Measurements from ENCODE around the gene CDADC1. TPM values are rescaled to one million over a fixed set of nuclear protein-coding genes. Genes with fewer than 3 reads are reported as not detected.
A peak's percentile ranks its signal among the peaks of the same experiment; 100 is the strongest.

Gene CDADC1
- total and polyA plus RNA-seq, 5 donors from 2014 or later, result 8.7 to 16.7 (median 10.9) TPM

- Mint-ChIP-seq H3K36me3 (peaks cover 37% of the 10 kb centered on the region), H3K27me3 (no peaks in the 10 kb centered on the region), H3K9me3 (no peaks in the 10 kb centered on the region), H3K4me1 (peaks cover 30 to 65% (median 46%) of the 10 kb centered on the region in 4 donors), H3K4me3 (peak overlapping the region in 3 of 4 donors; percentile 85 to 89 (median 88)), H3K27ac (peak overlapping the region; percentile 91 to 96 (median 96))
- H3K27me3 ChIP-seq (ENCODE audit: control insufficient read depth, insufficient read depth, low read length), result no peaks in the 10 kb centered on the region
- H3K36me3 ChIP-seq (ENCODE audit: control insufficient read depth, insufficient read depth, low read length), result peaks cover 44% of the 10 kb centered on the region
- DNase-seq (no peak), ATAC-seq (ENCODE audit: low read depth in 2 of 2) (no peak)
- H3K4me3 ChIP-seq (ENCODE audit: low read depth, low read length), result no peak overlapping the region
- H3K9me3 ChIP-seq (ENCODE audit: control insufficient read depth in 2 of 2, low read length in 2 of 2), result no peaks in the 10 kb centered on the region
- H3K27ac ChIP-seq (ENCODE audit: insufficient read depth, low read length, poor library complexity, severe bottlenecking), result no peak overlapping the region
- H3K4me1 ChIP-seq (ENCODE audit: control insufficient read depth, insufficient read depth, low read length, poor library complexity, severe bottlenecking), result peaks cover 32% of the 10 kb centered on the region
Observed at GRCh38 chr13:49256841-49257240, 9.1 kb downstream of the CDADC1 start.

- Histone ChIP-seq H3K4me1 (ENCODE audit: control insufficient read depth, insufficient read depth, low read length, poor library complexity, severe bottlenecking) (peaks cover 25% of the 10 kb centered on the region), H3K27me3 (ENCODE audit: control insufficient read depth, insufficient read depth, low read length) (no peaks in the 10 kb centered on the region), H3K4me3 (ENCODE audit: low read depth, low read length) (peak overlapping the region; percentile 96), H3K36me3 (ENCODE audit: control insufficient read depth, insufficient read depth, low read length) (peaks cover 44% of the 10 kb centered on the region), H3K27ac (ENCODE audit: insufficient read depth, low read length, poor library complexity, severe bottlenecking) (peak overlapping the region; percentile 66), H3K9me3 (ENCODE audit: control insufficient read depth in 2 of 2, low read length in 2 of 2) (no peaks in the 10 kb centered on the region)
- DNase-seq, result peak in 2 of 3 donors; percentile 36 to 60
- Mint-ChIP-seq H3K36me3 (peaks cover 39% of the 10 kb centered on the region), H3K4me3 (peak overlapping the region; percentile 85 to 89 (median 88)), H3K4me1 (peaks cover 21 to 55% (median 38%) of the 10 kb centered on the region in 4 donors), H3K27me3 (no peaks in the 10 kb centered on the region), H3K9me3 (no peaks in the 10 kb centered on the region), H3K27ac (peak overlapping the region; percentile 91 to 96 (median 96))
- peak; percentile 39 to 57 for ATAC-seq (ENCODE audit: low read depth in 2 of 2)
Observed at GRCh38 chr13:49258089-49258796, 10.5 kb downstream of the CDADC1 start.

- ATAC-seq (ENCODE audit: low read depth in 2 of 2) (no peak), DNase-seq (no peak)
- Mint-ChIP-seq H3K4me1 (peaks cover 15 to 47% (median 29%) of the 10 kb centered on the region in 4 donors), H3K27me3 (no peaks in the 10 kb centered on the region), H3K36me3 (peaks cover 43% of the 10 kb centered on the region), H3K27ac (peak overlapping the region in 2 of 3 donors; percentile 73 to 96), H3K4me3 (peak overlapping the region in 1 of 4 donors; percentile 43), H3K9me3 (no peaks in the 10 kb centered on the region)
- Histone ChIP-seq H3K9me3 (ENCODE audit: control insufficient read depth in 2 of 2, low read length in 2 of 2) (no peaks in the 10 kb centered on the region), H3K27me3 (ENCODE audit: control insufficient read depth, insufficient read depth, low read length) (no peaks in the 10 kb centered on the region), H3K36me3 (ENCODE audit: control insufficient read depth, insufficient read depth, low read length) (peaks cover 43% of the 10 kb centered on the region), H3K27ac (ENCODE audit: insufficient read depth, low read length, poor library complexity, severe bottlenecking) (no peak overlapping the region), H3K4me3 (ENCODE audit: low read depth, low read length) (no peak overlapping the region), H3K4me1 (ENCODE audit: control insufficient read depth, insufficient read depth, low read length, poor library complexity, severe bottlenecking) (peaks cover 13% of the 10 kb centered on the region)
Observed at GRCh38 chr13:49259586-49259985, 11.9 kb downstream of the CDADC1 start.

- Histone ChIP-seq H3K36me3 (ENCODE audit: control insufficient read depth, insufficient read depth, low read length) (peaks cover 28% of the 10 kb centered on the region), H3K4me1 (ENCODE audit: control insufficient read depth, insufficient read depth, low read length, poor library complexity, severe bottlenecking) (peaks cover 8% of the 10 kb centered on the region), H3K4me3 (ENCODE audit: low read depth, low read length) (no peak overlapping the region), H3K27me3 (ENCODE audit: control insufficient read depth, insufficient read depth, low read length) (no peaks in the 10 kb centered on the region), H3K9me3 (ENCODE audit: control insufficient read depth in 2 of 2, low read length in 2 of 2) (no peaks in the 10 kb centered on the region), H3K27ac (ENCODE audit: insufficient read depth, low read length, poor library complexity, severe bottlenecking) (no peak overlapping the region)
- no peaks in the 10 kb centered on the region for H3K9me3 Mint-ChIP-seq
- DNase-seq (no peak), ATAC-seq (ENCODE audit: low read depth in 2 of 2) (no peak)
- H3K4me1 Mint-ChIP-seq, result peaks cover 9 to 20% (median 16%) of the 10 kb centered on the region in 4 donors
- H3K4me3 Mint-ChIP-seq, result no peak overlapping the region
- peaks cover 32% of the 10 kb centered on the region for H3K36me3 Mint-ChIP-seq
- no peaks in the 10 kb centered on the region for H3K27me3 Mint-ChIP-seq
- H3K27ac Mint-ChIP-seq, result no peak overlapping the region
Observed at GRCh38 chr13:49262634-49263033, 14.9 kb downstream of the CDADC1 start.

- no peak overlapping the region for H3K4me3 ChIP-seq (ENCODE audit: low read depth, low read length)
- no peak overlapping the region for H3K27ac Mint-ChIP-seq
- DNase-seq (no peak), ATAC-seq (ENCODE audit: low read depth in 2 of 2) (no peak)
- peaks cover 30% of the 10 kb centered on the region for H3K36me3 Mint-ChIP-seq
- H3K4me1 ChIP-seq (ENCODE audit: control insufficient read depth, insufficient read depth, low read length, poor library complexity, severe bottlenecking), result no peaks in the 10 kb centered on the region
- H3K9me3 Mint-ChIP-seq, result no peaks in the 10 kb centered on the region
- H3K36me3 ChIP-seq (ENCODE audit: control insufficient read depth, insufficient read depth, low read length), result peaks cover 18% of the 10 kb centered on the region
- H3K27me3 Mint-ChIP-seq, result no peaks in the 10 kb centered on the region
- H3K9me3 ChIP-seq (ENCODE audit: control insufficient read depth in 2 of 2, low read length in 2 of 2), result no peaks in the 10 kb centered on the region
- H3K27ac ChIP-seq (ENCODE audit: insufficient read depth, low read length, poor library complexity, severe bottlenecking), result no peak overlapping the region
- H3K4me1 Mint-ChIP-seq, result peaks cover 0 to 12% (median 5%) of the 10 kb centered on the region in 4 donors
- no peak overlapping the region for H3K4me3 Mint-ChIP-seq
- H3K27me3 ChIP-seq (ENCODE audit: control insufficient read depth, insufficient read depth, low read length), result no peaks in the 10 kb centered on the region
Observed at GRCh38 chr13:49265822-49266221, 18.1 kb downstream of the CDADC1 start.

- H3K27me3 Mint-ChIP-seq, result no peaks in the 10 kb centered on the region
- no peaks in the 10 kb centered on the region for H3K9me3 ChIP-seq (ENCODE audit: control insufficient read depth in 2 of 2, low read length in 2 of 2)
- DNase-seq (no peak), ATAC-seq (ENCODE audit: low read depth in 2 of 2) (no peak)
- no peaks in the 10 kb centered on the region for H3K27me3 ChIP-seq (ENCODE audit: control insufficient read depth, insufficient read depth, low read length)
- no peak overlapping the region for H3K27ac Mint-ChIP-seq
- peaks cover 11% of the 10 kb centered on the region for H3K36me3 Mint-ChIP-seq
- no peak overlapping the region for H3K4me3 ChIP-seq (ENCODE audit: low read depth, low read length)
- H3K4me3 Mint-ChIP-seq, result no peak overlapping the region
- H3K4me1 Mint-ChIP-seq, result peaks cover 0 to 1% (median 0%) of the 10 kb centered on the region in 4 donors
- H3K27ac ChIP-seq (ENCODE audit: insufficient read depth, low read length, poor library complexity, severe bottlenecking), result no peak overlapping the region
- no peaks in the 10 kb centered on the region for H3K9me3 Mint-ChIP-seq
- peaks cover 11% of the 10 kb centered on the region for H3K36me3 ChIP-seq (ENCODE audit: control insufficient read depth, insufficient read depth, low read length)
- H3K4me1 ChIP-seq (ENCODE audit: control insufficient read depth, insufficient read depth, low read length, poor library complexity, severe bottlenecking), result no peaks in the 10 kb centered on the region
Observed at GRCh38 chr13:49271264-49271663, 23.5 kb downstream of the CDADC1 start.

- Mint-ChIP-seq H3K4me3 (no peak overlapping the region), H3K9me3 (no peaks in the 10 kb centered on the region), H3K27me3 (no peaks in the 10 kb centered on the region), H3K4me1 (peaks cover 0 to 1% (median 0%) of the 10 kb centered on the region in 4 donors), H3K27ac (no peak overlapping the region), H3K36me3 (peaks cover 10% of the 10 kb centered on the region)
- DNase-seq, result no peak
- Histone ChIP-seq H3K9me3 (ENCODE audit: control insufficient read depth in 2 of 2, low read length in 2 of 2) (no peaks in the 10 kb centered on the region), H3K36me3 (ENCODE audit: control insufficient read depth, insufficient read depth, low read length) (peaks cover 9% of the 10 kb centered on the region), H3K4me3 (ENCODE audit: low read depth, low read length) (no peak overlapping the region), H3K4me1 (ENCODE audit: control insufficient read depth, insufficient read depth, low read length, poor library complexity, severe bottlenecking) (no peaks in the 10 kb centered on the region), H3K27me3 (ENCODE audit: control insufficient read depth, insufficient read depth, low read length) (no peaks in the 10 kb centered on the region), H3K27ac (ENCODE audit: insufficient read depth, low read length, poor library complexity, severe bottlenecking) (no peak overlapping the region)
- no peak for ATAC-seq (ENCODE audit: low read depth in 2 of 2)
Observed at GRCh38 chr13:49272296-49272695, 24.6 kb downstream of the CDADC1 start.

- peaks cover 0 to 1% (median 0%) of the 10 kb centered on the region in 4 donors for H3K4me1 Mint-ChIP-seq
- no peaks in the 10 kb centered on the region for H3K9me3 Mint-ChIP-seq
- ATAC-seq (ENCODE audit: low read depth in 2 of 2) (no peak), DNase-seq (no peak)
- peaks cover 22% of the 10 kb centered on the region for H3K36me3 Mint-ChIP-seq
- Histone ChIP-seq H3K9me3 (ENCODE audit: control insufficient read depth in 2 of 2, low read length in 2 of 2) (no peaks in the 10 kb centered on the region), H3K4me3 (ENCODE audit: low read depth, low read length) (no peak overlapping the region), H3K36me3 (ENCODE audit: control insufficient read depth, insufficient read depth, low read length) (peaks cover 3% of the 10 kb centered on the region), H3K27ac (ENCODE audit: insufficient read depth, low read length, poor library complexity, severe bottlenecking) (no peak overlapping the region), H3K27me3 (ENCODE audit: control insufficient read depth, insufficient read depth, low read length) (no peaks in the 10 kb centered on the region), H3K4me1 (ENCODE audit: control insufficient read depth, insufficient read depth, low read length, poor library complexity, severe bottlenecking) (no peaks in the 10 kb centered on the region)
- no peak overlapping the region for H3K27ac Mint-ChIP-seq
- H3K4me3 Mint-ChIP-seq, result no peak overlapping the region
- no peaks in the 10 kb centered on the region for H3K27me3 Mint-ChIP-seq
Observed at GRCh38 chr13:49278211-49278610, 30.5 kb downstream of the CDADC1 start.
